CD4-positive, alpha-beta T cell treated with Interleukin-4 for 1 hour (primary cell): Measurements from ENCODE around the gene RPL38.

Source experiments
- DNase-seq, 2 donors: peaks; one replicate each; pipeline ENCODE4 v3.0.0-alpha.2; 2020 to 2022

The RPL38 gene

DNA sequence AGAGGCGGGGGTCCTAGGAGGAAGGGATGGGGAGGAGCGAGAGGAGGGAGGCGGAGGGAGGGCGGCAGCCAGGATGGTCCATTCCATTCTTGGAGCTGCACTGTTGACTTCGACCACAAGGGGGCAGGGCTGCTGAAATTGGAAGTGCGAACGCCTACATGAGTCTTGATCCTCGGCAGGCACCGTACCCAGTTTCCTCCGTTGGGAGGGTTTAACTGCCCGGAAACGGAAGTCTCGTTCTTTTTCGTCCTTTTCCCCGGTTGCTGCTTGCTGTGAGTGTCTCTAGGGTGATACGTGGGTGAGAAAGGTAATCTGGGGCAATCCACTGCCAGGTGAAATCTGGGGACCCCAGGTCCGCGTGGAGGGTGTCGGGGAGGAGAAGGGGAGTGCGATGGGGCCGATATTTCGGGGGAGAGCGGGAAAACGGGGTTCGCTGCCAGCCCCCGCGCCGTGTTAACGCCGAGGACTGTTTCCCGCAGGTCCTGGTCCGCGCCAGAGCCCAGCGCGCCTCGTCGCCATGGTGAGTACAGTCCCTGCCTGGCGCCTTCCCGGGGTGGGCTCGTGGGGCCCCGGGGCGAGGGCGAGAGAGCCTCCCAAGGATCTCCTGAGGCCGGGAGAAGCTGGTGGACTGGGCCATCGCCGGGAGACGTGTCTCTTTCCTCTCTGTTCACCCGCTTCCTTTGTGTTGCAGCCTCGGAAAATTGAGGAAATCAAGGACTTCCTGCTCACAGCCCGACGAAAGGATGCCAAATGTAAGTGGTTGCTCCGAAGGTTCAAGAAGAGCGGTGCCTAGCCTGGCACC is at the start of gene RPL38:
Gene RPL38, plus strand, starts transcription at position 240 of the 802 bp plus-strand sequence. Its CDS starts 278 bp downstream, at position 518.
- peak; percentile 95 to 96 for DNase-seq

DNA sequence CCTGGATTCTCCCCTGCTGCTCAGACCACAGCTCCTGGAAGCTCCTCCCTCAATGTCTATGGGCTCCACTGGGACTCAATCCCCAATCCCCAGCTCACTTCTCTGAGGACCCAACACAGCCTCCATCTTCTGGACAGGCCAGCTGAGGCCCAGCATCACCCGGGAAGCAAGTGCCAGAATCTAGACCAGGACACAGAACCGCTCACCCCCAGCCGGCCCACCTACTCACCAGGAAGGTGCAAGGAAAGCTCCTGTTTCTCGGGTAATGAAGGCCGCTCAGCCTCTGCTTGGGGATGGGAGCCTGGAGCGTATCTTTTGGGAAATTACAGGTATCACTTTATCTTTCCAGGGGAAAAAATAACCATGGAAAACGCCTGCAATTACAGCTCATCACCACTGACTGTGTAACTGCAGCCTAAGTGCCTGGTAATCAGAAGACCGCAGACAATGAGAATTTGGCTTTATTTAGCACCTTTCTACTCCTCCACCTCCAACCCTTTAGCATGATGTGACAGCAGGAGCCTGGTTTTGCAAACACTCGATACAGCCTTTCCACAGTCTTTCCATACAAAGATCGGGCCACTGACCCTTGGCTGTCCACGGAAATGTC is 49.6 kb upstream of the RPL38 start:
- no peak for DNase-seq

DNA sequence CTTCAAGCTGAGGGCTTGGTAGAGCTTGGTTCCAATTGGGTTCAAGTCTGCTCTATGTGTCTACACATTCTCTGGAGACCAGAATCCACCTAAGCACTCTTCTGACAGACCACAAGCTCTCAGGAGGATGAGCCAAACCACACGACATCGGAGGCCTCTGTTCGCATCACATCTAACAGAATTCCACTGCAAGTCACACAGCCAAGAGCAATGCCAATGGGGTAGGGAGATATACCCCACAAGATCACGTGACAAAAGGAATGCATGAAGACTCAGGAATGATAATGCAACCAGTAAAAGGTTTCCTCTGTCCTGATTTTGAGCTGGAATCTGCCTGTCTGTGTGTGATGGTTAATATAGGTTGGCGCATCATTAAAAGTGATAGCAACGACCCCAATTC is 46.6 kb upstream of the RPL38 start:
- no peak for DNase-seq

DNA sequence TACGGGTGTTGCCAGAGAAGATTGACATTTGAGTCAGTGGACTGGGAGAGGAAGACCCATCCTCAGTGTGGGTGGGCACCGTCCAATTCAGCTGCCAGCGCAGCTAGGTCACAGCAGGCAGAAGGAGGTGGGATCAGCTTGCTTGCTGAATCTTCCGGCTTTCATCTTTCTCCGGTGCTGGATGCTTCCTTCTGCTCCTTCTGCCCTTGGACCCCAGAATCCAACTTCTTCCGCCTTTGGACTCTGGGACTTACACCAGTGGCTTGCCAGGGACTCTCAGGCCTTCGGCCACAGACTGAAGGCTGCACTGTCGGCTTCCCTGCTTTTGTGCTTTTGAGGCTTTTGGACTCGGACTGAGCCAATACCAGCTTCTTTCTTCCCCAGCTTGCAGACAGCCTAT is 46.1 kb upstream of the RPL38 start:
- no peak for DNase-seq

DNA sequence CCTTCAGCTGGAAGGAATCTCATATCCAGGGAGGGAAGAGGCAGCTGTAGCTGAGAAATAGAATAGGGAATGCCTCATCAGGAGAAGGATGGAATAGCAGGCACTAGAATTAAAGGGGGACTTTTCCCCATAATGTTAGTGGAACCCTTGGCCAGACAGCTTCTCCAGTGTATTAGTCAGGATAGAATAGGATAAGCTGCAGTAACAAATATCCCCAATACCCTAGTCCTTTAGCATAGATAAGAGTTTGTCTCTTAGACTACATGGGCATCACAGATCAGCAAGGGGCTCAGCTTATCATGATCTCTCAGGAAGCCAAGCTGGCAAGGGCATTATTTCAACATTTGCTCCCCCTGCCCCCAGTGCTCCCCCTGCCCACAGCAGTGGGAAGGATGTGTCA is 44.7 kb upstream of the RPL38 start:
- DNase-seq = no peak

DNA sequence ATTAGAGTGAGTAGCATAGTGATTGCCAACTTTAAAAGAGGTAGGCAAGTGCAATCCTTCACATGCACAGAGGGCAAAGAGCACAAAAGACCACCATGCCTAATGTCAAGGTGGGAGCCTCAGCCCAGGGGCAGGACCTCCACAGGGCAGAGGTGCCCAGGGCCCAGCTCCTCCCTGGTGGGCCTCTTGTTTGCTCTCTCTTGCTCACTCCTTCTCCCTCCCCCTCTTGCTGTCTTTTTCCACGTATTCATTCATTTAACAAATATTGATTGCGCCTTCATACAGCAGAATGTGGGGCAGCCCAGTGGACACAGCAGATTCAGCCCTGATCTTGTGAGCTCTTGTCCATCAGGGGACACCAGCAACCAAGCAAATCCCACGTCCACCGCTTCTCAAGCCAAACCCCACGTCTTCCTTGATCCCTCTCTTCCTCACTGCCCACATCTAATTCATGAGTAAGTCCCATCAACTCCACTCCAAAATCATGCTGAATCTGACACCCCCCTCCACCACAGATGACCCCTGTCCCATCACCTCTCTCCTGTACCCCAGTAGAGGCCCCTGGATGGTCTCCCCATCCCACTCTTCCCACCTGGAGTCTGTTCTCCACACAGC is 44.1 kb upstream of the RPL38 start:
- no peak for DNase-seq

DNA sequence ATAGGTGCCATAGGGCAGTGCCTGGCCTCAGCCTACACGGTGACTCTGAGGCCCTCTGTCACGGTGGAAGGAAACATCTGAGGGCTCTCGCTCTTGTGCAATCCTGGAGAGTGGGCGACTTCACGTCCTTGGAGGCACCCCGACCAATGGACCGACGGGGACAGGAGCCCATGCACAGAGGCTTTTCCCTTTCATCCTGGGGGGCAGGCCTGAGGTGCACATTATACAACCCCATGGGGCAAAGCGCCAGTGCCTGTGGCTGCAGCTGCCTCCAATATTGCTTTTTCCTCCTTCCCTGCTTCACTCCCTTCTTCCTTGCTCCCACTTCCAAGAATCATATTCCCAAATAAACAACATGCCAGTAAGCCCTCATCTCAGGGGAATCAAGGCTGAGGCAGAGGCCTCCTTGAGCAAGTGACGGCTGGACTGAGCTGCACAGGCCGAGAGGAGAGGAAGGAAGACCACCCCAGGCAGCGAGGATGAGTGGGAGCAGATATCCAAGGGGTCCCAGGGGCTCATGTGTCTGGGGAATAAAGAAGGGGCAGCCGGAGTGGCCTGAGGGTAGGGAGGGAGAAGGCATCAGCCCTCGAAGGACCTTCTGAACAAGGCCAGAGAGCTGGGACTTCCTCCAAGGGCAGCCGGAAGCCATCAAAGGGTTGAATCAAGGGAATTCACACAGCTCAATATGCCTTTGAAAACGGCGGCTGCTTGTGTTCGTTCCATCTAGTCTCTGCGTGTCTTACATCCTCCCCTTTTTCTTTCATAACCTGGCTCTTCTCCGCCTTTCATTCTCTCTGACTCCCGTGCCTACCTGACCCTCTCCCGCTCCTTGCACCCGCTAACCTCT is 42.6 kb upstream of the RPL38 start:
- no peak for DNase-seq

DNA sequence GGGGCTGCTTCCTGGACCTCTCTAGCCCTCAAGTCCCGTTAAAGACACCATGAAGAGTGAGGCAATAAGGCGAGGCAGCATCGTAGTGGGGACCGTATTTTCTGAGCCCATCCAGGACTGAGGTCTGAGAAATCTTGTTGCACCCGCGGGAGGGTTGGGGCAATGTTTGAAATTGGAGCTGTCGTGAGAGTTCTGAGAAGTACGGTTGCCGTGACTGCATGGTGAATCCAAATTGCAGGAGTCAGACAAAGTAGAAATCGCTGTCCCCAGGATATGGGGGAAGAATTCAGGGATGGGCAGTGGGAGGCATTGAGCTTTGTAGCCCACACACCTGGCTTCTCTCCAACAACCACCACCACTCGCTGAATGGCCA is 42.0 kb upstream of the RPL38 start:
- DNase-seq = no peak

DNA sequence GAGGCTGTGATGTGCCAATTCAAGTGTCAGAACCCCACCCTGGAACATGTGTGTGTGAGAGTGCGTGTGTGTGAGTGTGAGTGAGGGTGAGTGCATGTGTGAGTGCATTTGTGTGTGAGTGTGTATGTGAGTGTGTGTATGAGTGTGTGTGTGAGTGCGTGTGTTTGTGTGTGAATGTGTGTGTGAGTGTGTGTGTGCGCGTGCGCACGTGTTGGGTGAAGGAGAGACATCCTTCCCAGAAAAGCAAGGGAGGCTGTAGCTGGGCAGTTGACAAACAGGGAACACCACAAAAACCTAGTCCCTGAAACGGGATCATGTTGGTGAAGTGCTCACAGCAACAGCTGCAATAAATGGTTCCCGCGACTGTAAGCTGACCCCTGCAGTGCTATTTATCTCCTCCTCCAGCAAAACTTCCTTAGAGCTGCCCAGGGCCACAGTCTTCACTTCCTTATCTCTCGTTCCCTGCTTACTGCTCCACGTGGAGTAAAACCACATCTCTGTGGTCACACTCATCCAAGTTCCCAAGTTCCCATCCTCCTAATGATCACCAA is 40.1 kb upstream of the RPL38 start:
- DNase-seq = no peak

DNA sequence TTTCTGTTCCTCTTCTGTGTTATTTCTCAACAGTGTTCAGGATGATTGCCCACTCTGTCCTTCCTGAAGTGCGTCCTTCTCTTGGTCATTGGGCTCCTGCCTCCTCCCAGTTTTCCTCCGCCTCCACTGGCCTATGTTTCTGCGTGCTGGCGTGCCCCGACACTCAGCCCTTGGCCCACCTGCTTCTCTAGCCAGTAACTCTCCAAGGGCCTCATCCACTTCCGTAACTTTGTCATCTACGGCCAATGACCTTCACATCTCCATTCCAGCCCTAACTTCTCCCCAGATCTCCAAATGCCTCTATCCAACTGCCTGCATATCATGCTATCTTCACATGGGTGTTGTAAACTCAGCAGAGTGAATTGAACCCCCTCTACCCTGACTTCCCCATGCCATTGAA is 39.6 kb upstream of the RPL38 start:
- no peak for DNase-seq

DNA sequence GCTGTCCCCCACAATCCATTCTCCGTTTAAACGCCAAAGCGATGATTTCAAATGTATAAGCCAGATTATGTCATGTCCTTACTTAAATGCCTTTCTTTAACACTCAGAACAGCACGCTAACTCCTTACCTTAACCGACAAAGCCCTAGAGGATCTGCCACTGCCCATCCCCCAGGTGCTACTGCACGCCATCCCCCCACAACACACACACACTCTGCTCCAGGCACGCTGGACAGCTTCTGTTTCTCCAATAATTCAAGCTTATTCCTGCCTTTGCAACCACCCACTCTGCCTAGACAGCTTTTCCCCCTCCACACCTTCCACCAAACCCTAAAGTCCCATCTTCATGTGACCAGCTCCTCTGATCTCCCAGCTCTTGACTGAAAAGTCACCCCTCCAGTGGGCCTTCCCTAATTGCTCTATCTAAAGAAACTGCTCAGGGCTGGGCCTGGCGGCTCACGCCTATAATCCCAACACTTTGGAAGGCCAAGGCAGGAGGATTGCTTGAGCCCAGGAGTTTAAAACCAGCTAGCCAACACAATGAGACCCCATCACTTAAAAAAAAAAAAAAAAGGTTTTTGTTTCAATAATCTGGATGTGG is 38.9 kb upstream of the RPL38 start:
- no peak for DNase-seq

DNA sequence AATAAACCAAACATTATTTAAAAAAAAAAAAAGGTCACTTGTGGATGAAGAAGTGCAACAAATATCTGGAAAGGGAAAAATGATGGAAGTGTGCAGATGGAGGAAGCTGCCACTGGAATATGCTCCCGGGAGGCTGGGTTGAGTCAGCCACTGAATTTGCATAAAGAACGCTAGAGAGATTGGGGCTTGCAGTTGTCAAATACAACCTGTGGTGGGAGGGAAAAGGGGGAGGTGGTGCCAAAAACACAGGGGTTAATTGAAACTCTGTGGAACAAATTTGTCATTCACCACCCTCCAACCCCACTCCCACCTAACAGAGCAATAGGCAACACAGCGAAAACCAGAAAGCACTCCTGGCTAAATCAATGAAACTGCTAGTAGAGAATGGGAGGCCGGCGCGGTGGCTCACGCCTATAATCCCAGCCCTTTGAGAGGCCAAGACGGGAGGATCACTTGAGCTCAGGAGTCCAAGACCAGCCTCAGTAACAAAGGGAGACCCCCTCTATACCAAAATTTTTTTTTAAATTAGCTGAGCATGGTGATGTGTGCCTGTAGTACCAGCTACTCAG is 37.6 kb upstream of the RPL38 start:
- DNase-seq = no peak

DNA sequence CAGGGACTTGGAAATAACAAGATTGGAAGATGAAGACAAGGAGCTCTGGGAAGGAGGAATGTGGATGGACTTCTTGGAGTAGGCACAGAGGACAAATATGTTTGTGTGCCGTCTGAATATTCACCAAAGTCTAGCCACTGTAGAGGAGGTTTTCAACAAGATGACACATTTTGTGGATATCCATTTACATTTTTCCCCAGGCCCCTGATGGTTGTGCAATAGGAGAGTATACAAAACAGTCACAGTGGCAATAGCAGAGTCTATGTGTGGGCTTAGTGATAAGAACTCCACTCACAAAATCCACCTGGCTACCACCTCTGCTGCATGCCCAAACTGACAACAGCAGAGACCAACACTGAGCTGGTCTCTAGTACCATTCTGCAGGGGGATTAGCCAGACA is 32.6 kb upstream of the RPL38 start:
- no peak for DNase-seq

DNA sequence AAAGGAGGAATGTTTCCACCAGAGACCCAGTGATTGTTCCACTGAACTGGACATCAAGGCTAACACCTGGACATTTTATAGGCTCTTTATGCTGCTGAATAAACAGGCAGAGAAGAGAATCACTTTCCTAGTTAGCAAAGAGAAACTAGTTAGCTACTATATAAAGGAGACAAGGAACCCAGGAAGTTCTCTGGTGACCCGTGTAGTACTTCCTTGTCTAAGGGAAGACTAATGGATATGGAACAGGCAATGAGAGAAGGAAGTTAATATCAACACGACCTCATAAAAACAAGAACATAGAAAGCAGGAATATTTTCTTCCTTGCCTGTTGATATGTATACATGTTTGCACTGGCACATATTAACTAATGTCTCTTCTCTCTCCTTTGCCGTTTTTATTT is 30.8 kb upstream of the RPL38 start:
- no peak for DNase-seq

DNA sequence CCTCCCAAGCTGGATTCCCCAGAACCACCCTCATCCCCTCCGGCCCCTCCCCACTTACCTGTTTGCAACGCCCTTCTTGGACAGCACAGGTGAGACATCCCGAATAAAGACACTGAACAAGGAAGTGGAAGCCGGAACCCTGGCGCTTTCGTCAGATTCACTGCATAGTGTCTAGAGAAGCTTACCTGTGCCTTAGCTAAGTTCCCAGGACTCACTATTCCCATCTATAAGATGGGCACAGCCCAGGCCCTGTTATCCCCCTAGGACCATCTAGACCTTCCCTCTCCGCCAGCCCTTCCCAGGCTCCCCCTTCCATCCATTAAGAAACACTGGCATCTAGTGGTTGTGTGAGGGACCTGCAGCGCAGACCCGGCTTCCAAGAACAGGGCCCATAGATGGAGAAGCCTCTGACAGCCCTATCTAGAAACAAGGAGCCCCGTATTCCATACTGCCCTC is 26.9 kb upstream of the RPL38 start:
- DNase-seq = peak; percentile 16 to 37

DNA sequence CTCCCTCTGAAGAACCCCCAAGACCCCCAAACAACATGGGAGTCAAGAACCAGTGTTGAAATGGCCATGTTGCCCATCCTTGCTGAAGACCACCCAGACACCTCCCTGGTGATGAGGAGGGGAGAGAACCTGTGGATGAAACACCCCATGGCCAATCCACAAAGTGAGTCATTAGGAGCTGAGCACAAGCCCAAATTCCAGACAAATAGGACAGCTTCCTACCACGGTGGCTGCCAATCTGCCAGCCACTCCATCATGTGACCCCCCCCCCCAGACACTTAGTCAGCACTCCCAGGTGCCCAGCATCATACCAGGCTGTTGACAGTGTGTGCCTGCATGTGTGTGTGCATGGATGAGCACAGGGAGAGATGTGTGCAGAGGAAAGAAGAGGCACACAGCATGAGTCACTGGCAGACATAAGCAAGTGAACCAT is 26.4 kb upstream of the RPL38 start:
- no peak for DNase-seq

DNA sequence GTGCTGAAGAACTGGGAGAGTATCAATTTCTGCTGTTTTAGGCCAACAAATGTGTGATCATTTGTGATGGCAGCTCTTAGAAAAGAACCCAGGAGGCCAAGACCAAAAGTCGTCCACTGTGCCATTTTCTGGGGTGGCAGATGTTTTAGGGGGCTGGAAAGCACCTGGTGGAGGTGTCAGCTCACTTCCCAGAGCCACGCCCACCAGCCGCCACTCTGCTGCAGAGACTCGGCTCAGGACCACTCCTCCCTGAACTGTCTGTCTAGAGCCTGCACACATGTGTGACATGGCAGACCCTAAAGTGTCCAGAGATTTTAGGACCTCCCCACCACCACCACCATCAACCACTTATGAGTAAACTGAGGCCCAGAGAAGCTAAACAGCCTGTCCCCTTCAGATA is 23.9 kb upstream of the RPL38 start:
- no peak for DNase-seq

DNA sequence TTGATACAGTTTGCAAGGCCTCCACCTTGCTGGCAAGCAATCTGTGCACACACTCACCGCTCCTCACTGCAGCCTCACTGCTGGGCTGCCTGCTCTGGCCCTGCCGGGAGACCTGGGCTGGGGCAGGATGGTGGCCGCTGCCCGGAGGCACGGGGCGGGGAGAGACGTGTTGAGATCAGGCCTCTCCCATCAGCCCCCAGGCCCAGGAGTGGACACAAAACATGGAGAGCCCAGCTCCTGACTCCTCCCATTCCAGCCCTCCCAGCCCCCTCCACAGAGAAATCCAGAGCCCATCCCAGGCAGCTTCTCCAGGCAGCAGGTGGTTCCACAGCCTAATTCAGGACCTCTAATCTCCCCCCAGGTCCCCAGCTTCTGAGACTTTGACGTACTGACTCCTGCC is 23.1 kb upstream of the RPL38 start:
- no peak for DNase-seq

DNA sequence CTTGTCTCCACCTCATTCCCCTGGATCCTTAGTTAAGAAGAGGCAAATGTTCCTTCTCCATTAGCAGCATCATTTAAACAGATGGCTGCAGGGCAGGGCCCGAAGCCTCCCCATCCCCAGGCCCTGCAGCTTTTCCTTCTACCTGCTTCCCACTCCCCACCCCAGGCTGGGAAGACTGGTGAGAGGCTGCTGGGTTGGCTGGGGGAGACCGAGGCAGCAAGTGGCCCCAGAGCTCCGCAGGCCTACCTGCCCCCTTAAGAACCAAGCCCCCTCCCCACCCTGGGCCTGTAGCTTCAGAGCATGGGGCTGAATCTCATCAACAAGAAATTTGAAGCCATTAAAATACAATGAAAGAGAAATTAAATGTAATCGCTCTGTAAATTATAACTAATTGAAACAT is 22.1 kb upstream of the RPL38 start:
- DNase-seq = no peak

DNA sequence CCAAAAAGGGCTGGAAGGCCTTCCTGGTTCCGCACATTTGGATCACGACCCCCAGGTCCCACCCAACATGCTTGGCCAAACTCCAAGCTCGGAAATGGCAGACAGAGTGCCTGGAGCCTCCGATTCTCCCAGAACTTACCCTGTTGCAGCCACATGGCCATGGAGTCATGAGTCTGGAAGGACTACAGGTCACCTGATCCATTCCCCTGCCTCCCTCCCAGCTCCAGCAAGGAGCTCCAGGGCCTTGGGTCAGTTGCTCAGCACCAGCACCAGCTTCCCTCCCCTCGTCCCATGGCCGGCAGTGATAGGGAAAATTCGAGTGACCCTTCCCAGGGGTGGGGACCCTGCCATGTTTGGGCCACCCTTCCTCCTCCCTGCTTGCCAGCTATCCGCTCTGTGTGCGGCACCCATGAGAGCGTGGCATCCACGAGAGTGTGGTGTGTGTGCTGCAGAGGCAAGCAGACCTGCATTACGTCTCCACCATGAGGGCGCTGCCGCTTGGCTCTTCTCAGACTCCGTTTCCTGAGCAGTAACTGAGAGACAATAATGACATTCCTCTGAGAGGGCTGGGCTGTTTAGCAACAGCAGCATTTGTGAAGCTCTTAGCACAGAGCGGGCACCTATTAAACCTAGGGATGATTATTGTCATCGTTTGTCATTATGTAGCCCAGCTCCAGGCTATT is 21.3 kb upstream of the RPL38 start:
- no peak for DNase-seq

DNA sequence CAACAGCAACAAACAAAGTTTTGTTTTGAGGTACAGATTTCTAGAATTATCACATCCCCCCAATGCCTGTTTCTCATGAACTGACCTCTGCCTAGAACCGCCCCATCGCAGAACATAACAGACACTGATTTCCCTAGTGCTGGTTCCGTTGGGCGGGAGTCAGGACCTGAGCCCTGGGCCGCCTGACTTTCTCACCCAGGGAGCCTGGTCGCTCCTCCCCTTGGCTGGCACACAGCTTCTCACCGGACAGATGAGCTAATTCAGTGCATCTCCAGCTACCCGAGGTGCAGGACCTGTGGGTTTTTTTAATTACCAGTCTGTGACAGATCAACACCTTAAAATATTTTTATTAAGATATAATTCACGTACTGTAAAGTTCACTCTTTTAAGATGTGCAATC is 20.1 kb upstream of the RPL38 start:
- no peak for DNase-seq
